CD8-positive, alpha-beta memory T cell (primary cell): ENCODE data around the gene TNFAIP3. TPM values are rescaled to one million over a fixed set of nuclear protein-coding genes. Genes with fewer than 3 reads are reported as not detected.

ENCODE experiments used
- CTCF ChIA-PET: fragments of 350-600 bp; sonication (Branson Sonifier 250); formaldehyde crosslinking; loops from one replicate; lab custom pipeline; 2021; ENCODE audit warnings: antibody characterized with exemption; lab: Charles Lee
- POLR2A ChIA-PET: fragments of 350-600 bp; sonication (Branson Sonifier 250); formaldehyde crosslinking; loops from one replicate; lab custom pipeline; 2021; ENCODE audit warnings: antibody characterized with exemption; lab: Charles Lee
- DNase-seq, 5 donors: peaks; one replicate each; pipeline versions ENCODE4 v3.0.0 to v3.0.0-alpha.2; 2020 to 2022; ENCODE audit warnings: mixed read lengths in 1 of 5
- H3K27ac ChIP-seq: one replicate; pipeline ENCODE4 v1.7.0; 2013; ENCODE audit warnings: low read depth, mild to moderate bottlenecking, low read length, moderate library complexity
- H3K27me3 ChIP-seq: 2 replicates; pipeline ENCODE4 v1.7.0; 2013; ENCODE audit warnings: low read length, mild to moderate bottlenecking; ENCODE audit not compliant: insufficient read depth, poor library complexity, severe bottlenecking
- H3K36me3 ChIP-seq: 2 replicates; pipeline ENCODE4 v1.7.0; 2013; ENCODE audit warnings: mild to moderate bottlenecking, low read length, moderate library complexity; ENCODE audit not compliant: insufficient read depth
- H3K4me1 ChIP-seq: 2 replicates; pipeline ENCODE4 v1.7.0; 2013; ENCODE audit warnings: mild to moderate bottlenecking, low read length, moderate library complexity; ENCODE audit not compliant: insufficient read depth
- H3K4me3 ChIP-seq: 2 replicates; pipeline ENCODE4 v1.7.0; 2013; ENCODE audit warnings: mild to moderate bottlenecking, low read length
- H3K9me3 ChIP-seq: 2 replicates; pipeline ENCODE4 v1.7.0; 2013; ENCODE audit warnings: mild to moderate bottlenecking, low read length
- H3K27ac Mint-ChIP-seq, 8 donors: one replicate each; pipeline ENCODE4 v1.8.0; 2020 to 2021; ENCODE audit warnings: mixed read lengths in 8 of 8, mild to moderate bottlenecking in 6 of 8, inconsistent platforms in 3 of 8, moderate library complexity in 3 of 8
- H3K27me3 Mint-ChIP-seq, 2 donors: one replicate each; pipeline ENCODE4 v1.8.0; 2020 to 2021; ENCODE audit warnings: mixed read lengths in 2 of 2, mild to moderate bottlenecking in 1 of 2, moderate library complexity in 1 of 2
- H3K36me3 Mint-ChIP-seq, 3 donors: one replicate each; pipeline ENCODE4 v1.8.0; 2020 to 2021; ENCODE audit warnings: mixed read lengths in 3 of 3, inconsistent platforms in 1 of 3, mild to moderate bottlenecking in 1 of 3
- H3K4me1 Mint-ChIP-seq, 3 donors: one replicate each; pipeline ENCODE4 v1.8.0; 2020 to 2021; ENCODE audit warnings: mixed read lengths in 3 of 3, inconsistent platforms in 1 of 3, mild to moderate bottlenecking in 1 of 3
- H3K4me3 Mint-ChIP-seq, 7 donors: one replicate each; pipeline ENCODE4 v1.8.0; 2020 to 2021; ENCODE audit warnings: mixed read lengths in 7 of 7, mild to moderate bottlenecking in 6 of 7, moderate library complexity in 4 of 7, inconsistent platforms in 2 of 7
- H3K9me3 Mint-ChIP-seq, 5 donors: one replicate each; pipeline ENCODE4 v1.8.0; 2020 to 2022; ENCODE audit warnings: mixed read lengths in 5 of 5, mild to moderate bottlenecking in 3 of 5, moderate library complexity in 2 of 5, inconsistent platforms in 1 of 5
- polyA plus RNA-seq: library from polyadenylated mRNA; unstranded; fragments of 300-500 nt; fragmentation: Illumina TruSeq; gene quantifications from one replicate; pipeline ENCODE4 v1.2.3, GENCODE V29; 2021
- total RNA-seq, 2 experiments: library from RNA; stranded (reverse); gene quantifications; one replicate each; pipeline ENCODE4 v1.2.3, GENCODE V29; 2021

Gene TNFAIP3
- total and polyA plus RNA-seq, 3 experiments from 2014 or later = 127 to 298 (median 267) TPM

GRCh38 chr6:137824556-137824879 is 42.5 kb upstream of the TNFAIP3 start:
- Histone ChIP-seq H3K9me3 (no peaks in the 10 kb centered on the region), H3K4me3 (peak overlapping the region; percentile 41), H3K27me3 (no peaks in the 10 kb centered on the region), H3K36me3 (no peaks in the 10 kb centered on the region), H3K4me1 (peaks cover 76% of the 10 kb centered on the region), H3K27ac (peak overlapping the region; percentile 97)
- ChIA-PET CTCF (interaction anchor here (1.0 to 2.3 kb wide), 6 partner anchors 25 to 176 kb away, joined by 3 to 10 read pairs (median 4); partner anchors contain the start of gene TNFAIP3), POLR2A (interaction anchor here (0.6 to 2.9 kb wide), 6 partner anchors 13 to 116 kb away, joined by 4 to 17 read pairs (median 6); partner anchors contain the start of gene TNFAIP3)
- Mint-ChIP-seq H3K27me3 (peaks cover 0 to 3% of the 10 kb centered on the region in 2 donors), H3K4me1 (peaks cover 49 to 84% (median 80%) of the 10 kb centered on the region in 3 donors), H3K27ac (peak overlapping the region; percentile 91 to 100 (median 99)), H3K36me3 (peaks cover 0 to 3% (median 2%) of the 10 kb centered on the region in 3 donors), H3K9me3 (no peaks in the 10 kb centered on the region), H3K4me3 (peak overlapping the region; percentile 20 to 78 (median 76))
- DNase-seq = no peak

- H3K36me3 ChIP-seq = no peaks in the 10 kb centered on the region
- peaks cover 0 to 3% (median 2%) of the 10 kb centered on the region in 3 donors for H3K36me3 Mint-ChIP-seq
- peaks cover 0 to 3% of the 10 kb centered on the region in 2 donors for H3K27me3 Mint-ChIP-seq
- peak overlapping the region in 6 of 7 donors; percentile 38 to 78 (median 76) for H3K4me3 Mint-ChIP-seq
- DNase-seq = no peak
- no peaks in the 10 kb centered on the region for H3K9me3 ChIP-seq
- no peaks in the 10 kb centered on the region for H3K9me3 Mint-ChIP-seq
- H3K27ac ChIP-seq = peak overlapping the region; percentile 97
- peak overlapping the region; percentile 41 for H3K4me3 ChIP-seq
- peaks cover 45 to 81% (median 79%) of the 10 kb centered on the region in 3 donors for H3K4me1 Mint-ChIP-seq
- peaks cover 72% of the 10 kb centered on the region for H3K4me1 ChIP-seq
- peak overlapping the region; percentile 91 to 100 (median 99) for H3K27ac Mint-ChIP-seq
- CTCF ChIA-PET = interaction anchor here (1.1 to 2.3 kb wide), 5 partner anchors 25 to 120 kb away, joined by 3 to 10 read pairs (median 5); partner anchors contain the start of gene TNFAIP3
- POLR2A ChIA-PET = interaction anchor here (0.6 to 2.9 kb wide), 6 partner anchors 13 to 117 kb away, joined by 4 to 17 read pairs (median 6); partner anchors contain the start of gene TNFAIP3
- no peaks in the 10 kb centered on the region for H3K27me3 ChIP-seq
Measured at GRCh38 chr6:137824896-137825295, 42.2 kb upstream of the TNFAIP3 start.

- DNase-seq = no peak
- Mint-ChIP-seq H3K4me1 (peaks cover 32 to 74% (median 62%) of the 10 kb centered on the region in 3 donors), H3K9me3 (no peaks in the 10 kb centered on the region), H3K27me3 (peaks cover 0 to 3% of the 10 kb centered on the region in 2 donors), H3K36me3 (peaks cover 0 to 7% (median 2%) of the 10 kb centered on the region in 3 donors), H3K27ac (peak overlapping the region in 6 of 8 donors; percentile 70 to 87 (median 82)), H3K4me3 (no peak overlapping the region)
- POLR2A ChIA-PET = no interaction called here
- Histone ChIP-seq H3K36me3 (no peaks in the 10 kb centered on the region), H3K27me3 (no peaks in the 10 kb centered on the region), H3K4me3 (no peak overlapping the region), H3K9me3 (no peaks in the 10 kb centered on the region), H3K4me1 (peaks cover 51% of the 10 kb centered on the region), H3K27ac (no peak overlapping the region)
- CTCF ChIA-PET = interaction anchor here (1.0 to 2.6 kb wide), 3 partner anchors 28 to 112 kb away, joined by 3 to 14 read pairs (median 4); partner anchors contain the start of gene TNFAIP3
Measured at GRCh38 chr6:137827411-137827940, 39.6 kb upstream of the TNFAIP3 start.

GRCh38 chr6:137827977-137828810 is 38.9 kb upstream of the TNFAIP3 start:
- ChIA-PET POLR2A (no interaction called here), CTCF (interaction anchor here (1.0 to 2.6 kb wide), 3 partner anchors 29 to 113 kb away, joined by 3 to 14 read pairs (median 4); partner anchors contain the start of gene TNFAIP3)
- no peak overlapping the region for H3K27ac ChIP-seq
- peaks cover 0 to 7% (median 2%) of the 10 kb centered on the region in 3 donors for H3K36me3 Mint-ChIP-seq
- no peaks in the 10 kb centered on the region for H3K36me3 ChIP-seq
- DNase-seq = peak in 2 of 5 donors; percentile 20 to 45
- peaks cover 44% of the 10 kb centered on the region for H3K4me1 ChIP-seq
- H3K27me3 ChIP-seq = no peaks in the 10 kb centered on the region
- peaks cover 0 to 3% of the 10 kb centered on the region in 2 donors for H3K27me3 Mint-ChIP-seq
- H3K9me3 ChIP-seq = no peaks in the 10 kb centered on the region
- H3K9me3 Mint-ChIP-seq = no peaks in the 10 kb centered on the region
- peaks cover 29 to 68% (median 54%) of the 10 kb centered on the region in 3 donors for H3K4me1 Mint-ChIP-seq
- peak overlapping the region; percentile 43 to 87 (median 80) for H3K27ac Mint-ChIP-seq
- peak overlapping the region in 1 of 7 donors; percentile 24 for H3K4me3 Mint-ChIP-seq
- H3K4me3 ChIP-seq = no peak overlapping the region

- H3K27me3 ChIP-seq = no peaks in the 10 kb centered on the region
- H3K4me1 ChIP-seq = peaks cover 32% of the 10 kb centered on the region
- H3K36me3 ChIP-seq = no peaks in the 10 kb centered on the region
- Mint-ChIP-seq H3K9me3 (no peaks in the 10 kb centered on the region), H3K4me1 (peaks cover 16 to 54% (median 40%) of the 10 kb centered on the region in 3 donors), H3K4me3 (peak overlapping the region in 1 of 7 donors; percentile 8), H3K27ac (peak overlapping the region in 2 of 8 donors; percentile 40 to 48), H3K36me3 (peaks cover 0 to 4% (median 2%) of the 10 kb centered on the region in 3 donors), H3K27me3 (no peaks in the 10 kb centered on the region)
- H3K9me3 ChIP-seq = no peaks in the 10 kb centered on the region
- H3K27ac ChIP-seq = no peak overlapping the region
- CTCF ChIA-PET = interaction anchor here (1.0 kb wide), 1 partner anchor 37 kb away, joined by 3 read pairs; no protein-coding TSS in a partner anchor
- POLR2A ChIA-PET = no interaction called here
- H3K4me3 ChIP-seq = no peak overlapping the region
- no peak for DNase-seq
Measured at GRCh38 chr6:137829641-137830083, 37.4 kb upstream of the TNFAIP3 start.

- Histone ChIP-seq H3K27me3 (no peaks in the 10 kb centered on the region), H3K9me3 (no peaks in the 10 kb centered on the region), H3K4me1 (peaks cover 24% of the 10 kb centered on the region), H3K27ac (no peak overlapping the region), H3K4me3 (no peak overlapping the region), H3K36me3 (no peaks in the 10 kb centered on the region)
- ChIA-PET POLR2A (no interaction called here), CTCF (interaction anchor here (1.0 kb wide), 1 partner anchor 31 kb away, joined by 4 read pairs; no protein-coding TSS in a partner anchor)
- no peaks in the 10 kb centered on the region for H3K9me3 Mint-ChIP-seq
- no peak overlapping the region for H3K4me3 Mint-ChIP-seq
- no peak for DNase-seq
- no peaks in the 10 kb centered on the region for H3K27me3 Mint-ChIP-seq
- peak overlapping the region in 3 of 8 donors; percentile 4 to 77 (median 20) for H3K27ac Mint-ChIP-seq
- peaks cover 0 to 8% (median 2%) of the 10 kb centered on the region in 3 donors for H3K36me3 Mint-ChIP-seq
- peaks cover 14 to 45% (median 32%) of the 10 kb centered on the region in 3 donors for H3K4me1 Mint-ChIP-seq
Measured at GRCh38 chr6:137830511-137830911, 36.5 kb upstream of the TNFAIP3 start.

GRCh38 chr6:137832110-137832509 is 34.9 kb upstream of the TNFAIP3 start:
- CTCF ChIA-PET = no interaction called here
- no peaks in the 10 kb centered on the region for H3K9me3 Mint-ChIP-seq
- H3K4me3 Mint-ChIP-seq = no peak overlapping the region
- no peak for DNase-seq
- Histone ChIP-seq H3K27me3 (no peaks in the 10 kb centered on the region), H3K4me1 (peaks cover 21% of the 10 kb centered on the region), H3K4me3 (no peak overlapping the region), H3K27ac (no peak overlapping the region), H3K9me3 (no peaks in the 10 kb centered on the region), H3K36me3 (no peaks in the 10 kb centered on the region)
- H3K4me1 Mint-ChIP-seq = peaks cover 14 to 40% (median 32%) of the 10 kb centered on the region in 3 donors
- H3K36me3 Mint-ChIP-seq = peaks cover 0 to 9% (median 2%) of the 10 kb centered on the region in 3 donors
- POLR2A ChIA-PET = no interaction called here
- no peaks in the 10 kb centered on the region for H3K27me3 Mint-ChIP-seq
- peak overlapping the region in 1 of 8 donors; percentile 33 for H3K27ac Mint-ChIP-seq
